Gastroesophageal sphincter (tissue), 4 donors: ENCODE data around the gene SF3A2. TPM values are rescaled to one million over a fixed set of nuclear protein-coding genes. Genes with fewer than 3 reads are reported as not detected.

ENCODE experiments used
- ATAC-seq: fragments of 150-250 bp; one replicate; pipeline ENCODE4 v1.9.1; 2016; ENCODE audit warnings: mild to moderate bottlenecking, moderate library complexity
- H3K27ac ChIP-seq, 4 donors: fragments of 200-600 bp; sonication (generic) in 3 of 4; 1 replicate in 3 of 4; 2 replicates in 1 of 4; pipeline ENCODE4 v1.5.1; 2016 to 2019
- H3K27me3 ChIP-seq: fragments of 200-600 bp; sonication (generic); one replicate; pipeline ENCODE4 v1.5.1; 2019
- H3K36me3 ChIP-seq, 2 donors: fragments of 200-600 bp; sonication (generic); one replicate each; pipeline ENCODE4 v1.5.1; 2019; ENCODE audit warnings: control low read depth in 1 of 2
- H3K4me1 ChIP-seq, 3 donors: fragments of 200-600 bp; sonication (generic); 1 replicate in 2 of 3; 2 replicates in 1 of 3; pipeline ENCODE4 v1.5.1; 2016 to 2019; ENCODE audit warnings: control low read depth in 2 of 3
- H3K4me3 ChIP-seq, 2 donors: fragments of 200-600 bp; sonication (generic); one replicate each; pipeline ENCODE4 v1.5.1; 2019; ENCODE audit warnings: mild to moderate bottlenecking in 1 of 2, moderate library complexity in 1 of 2
- H3K9me3 ChIP-seq, 3 donors: fragments of 200-600 bp; sonication (generic); one replicate each; pipeline ENCODE4 v1.5.1; 2017 to 2019; ENCODE audit warnings: control low read depth in 2 of 3
- EP300 ChIP-seq: sonication (generic); formaldehyde crosslinking; IDR thresholded peaks from one replicate; pipeline ENCODE4 v1.6.1; 2017; ENCODE audit warnings: antibody characterized with exemption, mild to moderate bottlenecking
- POLR2A ChIP-seq, 2 donors: fragments of 450-650 bp; IDR thresholded peaks; one replicate each; pipeline ENCODE4 v1.6.1; 2017; ENCODE audit warnings: antibody characterized with exemption in 2 of 2, mild to moderate bottlenecking in 2 of 2, moderate library complexity in 1 of 2
- POLR2AphosphoS5 ChIP-seq: sonication (generic); formaldehyde crosslinking; IDR thresholded peaks from one replicate; pipeline ENCODE4 v1.6.1; 2017; ENCODE audit warnings: antibody characterized with exemption
- WGBS, 2 donors: methylation state at CpG; one replicate each; pipeline ENCODE4 v1.1.5; 2018; ENCODE audit warnings: low coverage in 1 of 2; 5-methylcytosine and 5-hydroxymethylcytosine counted together
- total RNA-seq, 4 donors: library from RNA; depleted of rRNA; stranded (reverse); fragments of >200 nt; gene quantifications; one replicate each; pipeline ENCODE4 v1.1.0, GENCODE V29; 2016
- TF ChIP-seq, protein P1 (sequence below), 4 experiments: fragments of 200-600 bp in 2 of 4; fragments of 450-650 bp in 2 of 4; sonication (generic) in 1 of 4; IDR thresholded peaks; one replicate each; pipeline ENCODE4 v1.5.1; 2017 to 2019; ENCODE audit warnings: antibody characterized with exemption in 4 of 4, mild to moderate bottlenecking in 2 of 4, moderate library complexity in 2 of 4

SF3A2 gene
- total RNA-seq, 4 donors from 2014 or later = 27.5 to 40.3 (median 37.4) TPM

DNA sequence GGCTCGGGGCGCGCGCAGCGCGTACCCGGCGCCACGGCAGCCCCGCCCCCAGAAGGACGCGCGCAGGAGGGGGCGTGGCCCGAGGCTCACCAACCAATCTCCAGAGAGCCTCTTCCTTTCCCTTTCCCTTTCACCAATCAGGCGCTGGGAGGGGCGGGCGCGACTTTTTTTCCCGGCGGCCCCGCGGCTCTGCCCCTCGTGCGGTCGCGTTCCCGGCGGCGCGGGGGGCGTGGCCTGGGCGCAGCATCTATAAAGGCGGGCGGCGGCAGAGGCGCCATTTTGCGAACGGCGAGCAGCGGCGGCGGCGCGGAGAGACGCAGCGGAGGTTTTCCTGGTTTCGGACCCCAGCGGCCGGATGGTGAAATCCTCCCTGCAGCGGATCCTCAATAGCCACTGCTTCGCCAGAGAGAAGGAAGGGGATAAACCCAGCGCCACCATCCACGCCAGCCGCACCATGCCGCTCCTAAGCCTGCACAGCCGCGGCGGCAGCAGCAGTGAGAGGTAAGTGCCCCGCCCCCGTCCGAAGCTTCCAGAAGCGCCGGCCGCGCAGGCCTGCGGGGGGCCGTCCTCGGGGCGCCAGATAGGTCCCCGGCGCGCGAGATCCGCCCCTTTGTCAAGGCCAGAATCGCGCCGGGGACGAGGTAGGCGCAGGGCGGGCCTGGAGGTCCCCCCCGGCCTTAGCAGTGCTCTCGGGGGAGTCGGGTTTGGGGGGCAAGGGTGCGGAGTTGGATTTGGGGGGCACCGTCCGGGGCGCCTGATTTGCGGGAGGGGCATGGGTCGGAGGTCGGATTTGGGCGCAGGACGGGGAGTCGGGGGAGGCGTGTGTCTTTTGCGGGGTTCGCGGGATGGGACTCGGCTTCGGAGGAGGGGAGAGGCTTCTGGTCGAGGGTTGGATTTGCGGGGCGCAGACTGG lies 32.9 kb downstream of the SF3A2 start:
- ATAC-seq = peak; percentile 93
- Histone ChIP-seq H3K9me3 (no peaks in the 10 kb centered on the region), H3K4me3 (peak overlapping the region; percentile 88 to 100), H3K27me3 (no peaks in the 10 kb centered on the region), H3K4me1 (peaks cover 0 to 65% (median 37%) of the 10 kb centered on the region in 3 donors), H3K27ac (peak overlapping the region; percentile 87 to 99 (median 96)), H3K36me3 (peaks cover 0 to 23% of the 10 kb centered on the region in 2 donors)
- peak; percentile 100 for TF ChIP-seq POLR2AphosphoS5
- TF ChIP-seq, protein P1, sequence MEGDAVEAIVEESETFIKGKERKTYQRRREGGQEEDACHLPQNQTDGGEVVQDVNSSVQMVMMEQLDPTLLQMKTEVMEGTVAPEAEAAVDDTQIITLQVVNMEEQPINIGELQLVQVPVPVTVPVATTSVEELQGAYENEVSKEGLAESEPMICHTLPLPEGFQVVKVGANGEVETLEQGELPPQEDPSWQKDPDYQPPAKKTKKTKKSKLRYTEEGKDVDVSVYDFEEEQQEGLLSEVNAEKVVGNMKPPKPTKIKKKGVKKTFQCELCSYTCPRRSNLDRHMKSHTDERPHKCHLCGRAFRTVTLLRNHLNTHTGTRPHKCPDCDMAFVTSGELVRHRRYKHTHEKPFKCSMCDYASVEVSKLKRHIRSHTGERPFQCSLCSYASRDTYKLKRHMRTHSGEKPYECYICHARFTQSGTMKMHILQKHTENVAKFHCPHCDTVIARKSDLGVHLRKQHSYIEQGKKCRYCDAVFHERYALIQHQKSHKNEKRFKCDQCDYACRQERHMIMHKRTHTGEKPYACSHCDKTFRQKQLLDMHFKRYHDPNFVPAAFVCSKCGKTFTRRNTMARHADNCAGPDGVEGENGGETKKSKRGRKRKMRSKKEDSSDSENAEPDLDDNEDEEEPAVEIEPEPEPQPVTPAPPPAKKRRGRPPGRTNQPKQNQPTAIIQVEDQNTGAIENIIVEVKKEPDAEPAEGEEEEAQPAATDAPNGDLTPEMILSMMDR (IDR thresholded peaks at IDR 0.05) = peak in 2 of 4 experiments; percentile 61 to 67
- no peak for TF ChIP-seq EP300
- TF ChIP-seq POLR2A (IDR thresholded peaks at IDR 0.05) = peak; percentile 100
- 0% methylated on average over 6 of the region's 103 CpGs; no CpG with 5 or more reads in 1 of the 2 donors for WGBS, 2 donors

DNA sequence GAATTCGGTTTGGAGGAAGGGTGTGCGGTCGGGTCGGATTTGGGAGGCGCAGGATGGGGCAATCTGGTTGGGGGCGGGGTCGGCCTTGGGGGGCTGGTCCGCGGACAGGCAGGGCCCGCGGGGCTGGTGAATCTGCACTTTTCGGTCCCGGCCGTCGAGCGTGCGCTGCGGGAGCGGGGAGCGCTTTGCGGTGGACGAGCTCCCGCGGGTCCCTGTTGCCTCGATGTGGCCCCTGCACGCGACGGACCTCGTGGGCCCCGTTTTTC lies 33.5 kb downstream of the SF3A2 start:
- peaks cover 0 to 23% of the 10 kb centered on the region in 2 donors for H3K36me3 ChIP-seq
- H3K27me3 ChIP-seq = no peaks in the 10 kb centered on the region
- 5% methylated on average over 4 of the region's 30 CpGs; no CpG with 5 or more reads in 1 of the 2 donors for WGBS, 2 donors
- TF ChIP-seq, protein P1 (IDR thresholded peaks at IDR 0.05) = no peak
- TF ChIP-seq POLR2AphosphoS5 (no peak), EP300 (no peak)
- H3K27ac ChIP-seq = peak overlapping the region; percentile 87 to 99 (median 96)
- peak overlapping the region; percentile 88 to 100 for H3K4me3 ChIP-seq
- H3K4me1 ChIP-seq = peaks cover 0 to 71% (median 39%) of the 10 kb centered on the region in 3 donors
- no peak for ATAC-seq
- no peaks in the 10 kb centered on the region for H3K9me3 ChIP-seq

DNA sequence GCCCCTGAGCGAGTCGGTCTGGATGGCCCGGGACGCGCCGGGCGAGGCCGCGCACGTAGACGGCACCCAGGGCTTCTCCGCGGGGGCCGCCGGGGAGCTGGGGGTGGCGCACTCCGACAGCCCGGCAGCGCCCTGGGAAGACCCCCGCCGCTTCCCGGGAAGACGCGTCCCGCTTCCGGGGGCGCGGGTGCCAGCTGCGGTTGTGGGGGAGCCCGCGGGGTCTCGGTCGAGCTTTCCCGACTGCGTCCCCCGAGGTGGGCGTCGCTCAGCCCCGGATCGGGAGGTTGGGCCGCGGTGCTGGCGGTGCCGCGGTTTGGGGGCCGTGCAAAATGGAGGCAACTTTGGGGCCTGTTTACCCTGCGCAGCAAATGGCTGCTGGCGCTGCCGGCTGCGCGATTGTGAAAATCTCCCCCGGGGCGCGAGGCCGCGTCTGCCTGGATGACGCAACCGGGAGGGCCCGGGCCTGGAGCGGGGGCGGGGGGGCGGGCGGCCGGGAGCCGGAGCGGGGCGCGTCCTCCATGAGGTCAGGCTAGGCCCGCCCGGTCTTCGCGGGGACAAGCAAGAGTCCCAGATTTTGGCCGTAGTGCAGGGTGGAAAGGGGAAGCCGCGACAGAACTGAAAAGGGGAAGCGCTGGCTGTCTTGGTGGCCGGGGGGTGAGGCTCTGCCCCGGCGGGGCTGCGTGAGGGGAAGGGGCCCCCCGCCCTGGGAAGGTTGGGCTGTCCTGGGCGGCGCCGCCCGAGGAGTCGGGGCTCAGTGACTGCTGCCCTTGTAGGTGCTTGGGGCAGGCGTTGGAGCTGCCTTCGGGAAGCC lies 34.0 kb downstream of the SF3A2 start:
- TF ChIP-seq EP300 (no peak), POLR2AphosphoS5 (peak; percentile 91), POLR2A (IDR thresholded peaks at IDR 0.05) (peak; percentile 51 to 69)
- TF ChIP-seq, protein P1 (IDR thresholded peaks at IDR 0.05) = no peak
- Histone ChIP-seq H3K4me1 (peaks cover 0 to 76% (median 44%) of the 10 kb centered on the region in 3 donors), H3K9me3 (no peaks in the 10 kb centered on the region), H3K4me3 (peak overlapping the region; percentile 88 to 100), H3K27me3 (no peaks in the 10 kb centered on the region), H3K36me3 (peaks cover 0 to 28% of the 10 kb centered on the region in 2 donors), H3K27ac (peak overlapping the region; percentile 87 to 99 (median 96))
- peak; percentile 52 for ATAC-seq
- no CpG with 5 or more reads among the region's 88 CpGs for WGBS, 2 donors

DNA sequence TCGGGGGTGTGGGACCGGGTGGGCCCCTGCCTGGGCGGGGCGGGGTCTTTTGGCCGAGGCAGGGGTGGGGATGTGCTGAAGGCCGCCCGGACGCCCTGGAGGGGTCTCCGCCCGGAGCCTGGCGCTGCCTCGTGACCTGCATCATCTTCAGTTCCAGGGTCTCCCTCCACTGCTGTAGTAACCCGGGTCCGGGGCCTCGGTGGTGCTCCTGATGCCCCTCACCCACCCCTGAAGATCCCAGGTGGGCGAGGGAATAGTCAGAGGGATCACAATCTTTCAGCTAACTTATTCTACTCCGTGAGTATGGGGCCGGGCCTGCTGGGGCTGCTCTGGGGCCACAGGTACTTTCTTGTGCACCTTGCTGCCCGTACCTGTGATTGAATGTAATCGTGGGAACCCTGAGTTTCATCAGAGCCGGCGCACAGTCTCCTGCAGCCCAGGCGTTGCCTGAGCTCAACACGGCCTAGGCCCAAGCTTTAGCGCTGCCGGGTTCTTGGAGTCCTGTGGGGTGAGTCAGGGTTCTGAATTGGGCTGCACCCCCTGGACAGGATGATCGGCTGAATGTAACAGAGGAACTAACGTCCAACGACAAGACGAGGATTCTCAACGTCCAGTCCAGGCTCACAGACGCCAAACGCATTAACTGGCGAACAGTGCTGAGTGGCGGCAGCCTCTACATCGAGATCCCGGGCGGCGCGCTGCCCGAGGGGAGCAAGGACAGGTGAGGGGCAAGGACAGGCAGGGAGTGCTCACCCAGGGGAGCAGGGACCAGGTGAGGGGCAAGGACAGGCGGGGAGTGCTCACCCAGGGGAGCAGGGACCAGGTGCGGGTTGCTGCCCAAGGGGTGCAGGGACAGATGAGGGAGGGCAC lies 34.8 kb downstream of the SF3A2 start:
- 0 to 69% methylated on average over 3 to 7 of the region's 43 CpGs for WGBS, 2 donors
- Histone ChIP-seq H3K27me3 (no peaks in the 10 kb centered on the region), H3K36me3 (peaks cover 0 to 36% of the 10 kb centered on the region in 2 donors), H3K27ac (peak overlapping the region; percentile 87 to 99 (median 96)), H3K4me1 (peaks cover 0 to 78% (median 47%) of the 10 kb centered on the region in 3 donors), H3K4me3 (peak overlapping the region; percentile 88 to 100), H3K9me3 (no peaks in the 10 kb centered on the region)
- ATAC-seq = no peak
- TF ChIP-seq POLR2AphosphoS5 (no peak), POLR2A (IDR thresholded peaks at IDR 0.05) (no peak), EP300 (no peak)
- TF ChIP-seq, protein P1 (IDR thresholded peaks at IDR 0.05) = no peak
